ENCODE data around the gene MYLK3. TPM values are rescaled to one million over a fixed set of nuclear protein-coding genes. Genes with fewer than 3 reads are reported as not detected.

The MYLK3 gene
- total RNA-seq, 1 donor = 0.10 TPM

DNA sequence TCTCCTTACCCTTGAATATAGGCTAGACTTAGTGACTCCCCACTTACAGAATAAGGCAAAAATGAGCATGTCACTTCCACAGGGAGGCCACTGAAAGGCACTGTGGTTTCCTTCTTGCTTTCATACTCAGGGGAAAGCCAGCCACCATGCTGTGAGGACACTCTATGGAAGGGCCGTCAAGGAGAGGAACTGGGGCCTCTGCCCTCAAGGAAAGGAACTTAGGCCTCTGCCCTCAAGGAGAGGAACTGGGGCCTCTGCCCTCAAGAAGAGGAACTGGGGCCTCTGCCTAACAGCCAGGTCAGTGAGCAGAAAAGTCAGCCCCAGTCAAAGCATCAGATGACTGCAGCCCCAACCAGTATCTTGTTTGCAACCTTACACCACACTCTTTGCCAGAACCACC, 89.2 kb downstream of the MYLK3 start:
- H3K4me3 ChIP-seq (ENCODE audit: low read length) = no peak overlapping the region
- H3K27me3 ChIP-seq (ENCODE audit: insufficient read depth, low read length) = no peaks in the 10 kb centered on the region
- peaks cover 22% of the 10 kb centered on the region for H3K4me1 ChIP-seq (ENCODE audit: insufficient read depth, low read length)
- no peaks in the 10 kb centered on the region for H3K9me3 ChIP-seq (ENCODE audit: low read depth, low read length)

Other genes with a start within 250 kb of the MYLK3 start
- gene SHCBP1, start 127.0 kb downstream of the MYLK3 start, total RNA-seq = 1.8 TPM
- gene VPS35, start 59.2 kb downstream of the MYLK3 start, total RNA-seq = 51.4 TPM
- 2.4 TPM for gene ORC6, start 58.7 kb downstream of the MYLK3 start, total RNA-seq
- gene C16orf87, start 82.8 kb upstream of the MYLK3 start, total RNA-seq = 30.4 TPM
- gene GPT2, start 136.0 kb upstream of the MYLK3 start, total RNA-seq = 0.21 TPM
- gene DNAJA2, start 225.3 kb upstream of the MYLK3 start, total RNA-seq = 76.4 TPM

Data from mononuclear cell (primary cell).